ENCODE measurements around the gene DPP6.
"Not testable (repeated sequence)": the region's sequence is repeated elsewhere in the genome, so short reads cannot be mapped to it uniquely, and the experiment has no call there.

DNA sequence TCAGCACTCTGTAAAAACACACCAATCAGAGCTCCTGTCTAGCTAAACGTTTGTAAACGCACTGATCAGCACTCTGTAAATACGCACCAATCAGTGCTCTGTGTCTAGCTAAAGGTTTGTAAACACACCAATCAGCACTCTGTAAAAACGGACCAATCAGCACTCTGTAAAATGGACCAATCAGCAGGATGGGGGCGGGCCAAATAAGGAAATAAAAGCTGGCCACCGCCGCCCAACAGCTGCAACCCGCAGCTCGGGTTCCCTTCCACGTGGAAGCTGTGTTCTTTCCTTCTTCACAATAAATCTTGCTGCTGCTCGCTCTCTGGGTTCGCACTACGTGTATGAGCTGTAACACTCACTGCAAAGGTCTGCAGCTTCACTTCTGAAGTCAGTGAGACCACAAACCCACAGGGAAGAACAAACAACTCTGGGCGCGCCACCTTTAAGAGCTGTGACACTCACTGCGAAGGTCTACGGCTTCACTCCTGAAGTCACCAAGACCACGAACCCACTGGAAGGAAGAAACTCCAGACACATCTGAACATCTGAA lies 625.9 kb downstream of the DPP6 start:
- TF ChIP-seq, protein P1, sequence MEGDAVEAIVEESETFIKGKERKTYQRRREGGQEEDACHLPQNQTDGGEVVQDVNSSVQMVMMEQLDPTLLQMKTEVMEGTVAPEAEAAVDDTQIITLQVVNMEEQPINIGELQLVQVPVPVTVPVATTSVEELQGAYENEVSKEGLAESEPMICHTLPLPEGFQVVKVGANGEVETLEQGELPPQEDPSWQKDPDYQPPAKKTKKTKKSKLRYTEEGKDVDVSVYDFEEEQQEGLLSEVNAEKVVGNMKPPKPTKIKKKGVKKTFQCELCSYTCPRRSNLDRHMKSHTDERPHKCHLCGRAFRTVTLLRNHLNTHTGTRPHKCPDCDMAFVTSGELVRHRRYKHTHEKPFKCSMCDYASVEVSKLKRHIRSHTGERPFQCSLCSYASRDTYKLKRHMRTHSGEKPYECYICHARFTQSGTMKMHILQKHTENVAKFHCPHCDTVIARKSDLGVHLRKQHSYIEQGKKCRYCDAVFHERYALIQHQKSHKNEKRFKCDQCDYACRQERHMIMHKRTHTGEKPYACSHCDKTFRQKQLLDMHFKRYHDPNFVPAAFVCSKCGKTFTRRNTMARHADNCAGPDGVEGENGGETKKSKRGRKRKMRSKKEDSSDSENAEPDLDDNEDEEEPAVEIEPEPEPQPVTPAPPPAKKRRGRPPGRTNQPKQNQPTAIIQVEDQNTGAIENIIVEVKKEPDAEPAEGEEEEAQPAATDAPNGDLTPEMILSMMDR (IDR thresholded peaks at IDR 0.05): not testable (repeated sequence)
- not testable (repeated sequence) for TF ChIP-seq POLR2A (IDR thresholded peaks at IDR 0.05)
